ENCODE measurements around the gene HK3. TPM values are rescaled to one million over a fixed set of nuclear protein-coding genes. Genes with fewer than 3 reads are reported as not detected.

The HK3 gene
- total and polyA plus RNA-seq, 9 of the 15 experiments (the other 6 are each of a cell fraction or from before 2014, with no cell fraction given): 0.16 TPM; not detected in 8

DNA sequence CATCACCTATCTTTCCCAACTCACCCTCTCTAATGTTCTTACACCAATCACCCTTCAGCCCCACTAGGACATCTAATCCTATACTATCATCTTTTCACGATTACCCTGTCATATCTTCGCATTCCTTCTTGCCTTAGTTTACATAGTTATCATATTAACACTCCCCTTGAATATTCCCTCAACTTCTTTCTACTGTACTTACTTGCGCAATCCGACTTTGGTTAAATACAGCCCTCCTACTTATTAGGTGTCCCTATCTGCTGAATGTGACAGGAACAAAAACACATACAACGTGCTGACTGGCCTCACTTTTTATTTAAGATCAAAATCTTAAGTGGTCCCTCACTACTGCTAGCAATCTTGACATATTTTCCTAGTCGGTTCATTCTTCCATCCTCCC lies 19.5 kb upstream of the HK3 start:
- DNase-seq (ENCODE audit: extremely low read depth in 1 of 4, low spot score in 3 of 4) (no peak), ATAC-seq (no peak), FAIRE-seq (no peak)
- Histone ChIP-seq H3K79me2 (ENCODE audit: control insufficient read depth, insufficient read depth, low read length) (no peaks in the 10 kb centered on the region; the same call in 2 of the 3 replicates), H3K27ac (ENCODE audit: extremely low read depth, low read depth, low read length) (no peak overlapping the region), H3K36me3 (ENCODE audit: control insufficient read depth, insufficient read depth, low read length) (peaks cover 35% of the 10 kb centered on the region), H3K9me3 (replicated peaks; ENCODE audit: control insufficient read depth, insufficient read depth, low read depth, low read length) (no peaks in the 10 kb centered on the region), H4K20me1 (replicated peaks; ENCODE audit: control insufficient read depth, insufficient read depth, low read length) (no peaks in the 10 kb centered on the region; the same call in none of the 2 replicates), H3K4me2 (ENCODE audit: insufficient read depth, low read length) (no peak overlapping the region), H3K9me1 (ENCODE audit: control insufficient read depth, insufficient read depth, low read length) (no peaks in the 10 kb centered on the region), H3K4me1 (replicated peaks in 1 of 2; ENCODE audit: control insufficient read depth in 2 of 2, insufficient read depth in 2 of 2, low read length in 2 of 2) (peaks cover 0 to 4% of the 10 kb centered on the region in 2 experiments; a peak in 3 of 5 replicates), H2AFZ (ENCODE audit: low read depth, low read length) (no peak overlapping the region), H3K27me3 (ENCODE audit: control insufficient read depth in 2 of 2, insufficient read depth in 2 of 2, low read length in 2 of 2) (no peaks in the 10 kb centered on the region), H3K9ac (ENCODE audit: insufficient read depth in 1 of 2, low read depth in 2 of 2, low read length in 2 of 2) (no peak overlapping the region), H3K4me3 (no peak overlapping the region)
- no TSS peak for BruUV-seq (replicated peaks)
- WGBS (ENCODE audit: insufficient coverage, low coverage, missing lambda C conversion rate): 78% methylated on average over 6 of the region's 6 CpGs
- POLR2A ChIA-PET: no interaction called here
- TF ChIP-seq CEBPG (CRISPR knock-in tag; IDR thresholded peaks at IDR 0.05) (no peak), CEBPG (tag; conservative IDR thresholded peaks at IDR 0.05 in 1 of 2, IDR thresholded peaks at IDR 0.05 in 1 of 2) (peak; percentile 43 to 53; a peak in 3 of 4 replicates), CEBPB (tag; IDR thresholded peaks at IDR 0.05) (peak; percentile 81), ATF3 (IDR thresholded peaks at IDR 0.05) (no peak), ATF3 (CRISPR knock-in tag; conservative IDR thresholded peaks at IDR 0.05) (no peak), E2F3 (CRISPR knock-in tag; IDR thresholded peaks at IDR 0.05) (no peak), KLF1 (tag; IDR thresholded peaks at IDR 0.05) (no peak)
- in situ Hi-C loops (cut with MboI): no loop called here
- CTCF ChIA-PET (ENCODE audit: low intra/inter-chr PET ratio): no interaction called here
- intact Hi-C loops (cut with micrococcal nuclease): no loop called here

Data from K562 (cell line).